GM21786 (cell line): ENCODE data around the gene UQCRC2.
"Not testable (repeated sequence)": the region's sequence is repeated elsewhere in the genome, so short reads cannot be mapped to it uniquely, and the experiment has no call there.

Experiments
- ATAC-seq: cut with Tn5 transposase; IDR thresholded peaks from one replicate; pipeline ENCODE4 v1.9.1; 2021; ENCODE audit not compliant: unreplicated experiment

Gene UQCRC2

GRCh38 chr16:22008215-22009059 lies 55.3 kb downstream of the UQCRC2 start:
- no peak for ATAC-seq

- ATAC-seq: no peak
Observed at GRCh38 chr16:22010902-22011301, 57.7 kb downstream of the UQCRC2 start.

GRCh38 chr16:22012241-22012640 lies 59.1 kb downstream of the UQCRC2 start:
- no peak for ATAC-seq

GRCh38 chr16:22013486-22013885 lies 60.3 kb downstream of the UQCRC2 start:
- no peak for ATAC-seq

- no peak for ATAC-seq
Observed at GRCh38 chr16:22014271-22014873, 61.2 kb downstream of the UQCRC2 start.

- no peak for ATAC-seq
Observed at GRCh38 chr16:22016927-22017326, 63.8 kb downstream of the UQCRC2 start.

DNA sequence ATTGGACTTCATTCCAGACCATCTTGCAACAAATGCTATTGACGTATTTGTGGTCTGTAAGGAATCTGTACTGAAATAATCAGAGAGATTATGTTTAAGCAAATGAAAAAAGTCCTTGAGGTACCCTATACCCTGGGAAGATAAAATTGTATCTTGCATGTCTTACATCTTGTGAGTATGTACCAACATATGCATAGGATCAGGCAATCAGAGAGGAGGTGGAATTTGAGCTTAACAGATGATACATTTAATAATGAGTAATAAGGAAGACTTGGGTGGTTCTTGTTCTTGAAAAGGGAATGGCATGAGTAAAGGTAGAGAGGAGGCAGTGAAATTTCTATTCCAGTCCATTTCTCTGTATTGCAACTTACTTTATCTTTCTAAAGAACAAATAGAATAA lies 65.4 kb downstream of the UQCRC2 start:
- no peak for ATAC-seq

GRCh38 chr16:22022151-22022550 lies 69.0 kb downstream of the UQCRC2 start:
- no peak for ATAC-seq

- ATAC-seq: peak; percentile 65
Observed at GRCh38 chr16:22023505-22023904, 70.3 kb downstream of the UQCRC2 start.

GRCh38 chr16:22024785-22025184 lies 71.6 kb downstream of the UQCRC2 start:
- ATAC-seq: not testable (repeated sequence)

- ATAC-seq: no peak
Observed at GRCh38 chr16:22027633-22028032, 74.5 kb downstream of the UQCRC2 start.

GRCh38 chr16:22029632-22030031 lies 76.5 kb downstream of the UQCRC2 start:
- no peak for ATAC-seq

GRCh38 chr16:22030087-22030812 lies 77.1 kb downstream of the UQCRC2 start:
- no peak for ATAC-seq

- ATAC-seq: no peak
Observed at GRCh38 chr16:22031483-22032083, 78.4 kb downstream of the UQCRC2 start.
